H1 (cell line): ENCODE data around the gene KRT32. TPM values are rescaled to one million over a fixed set of nuclear protein-coding genes. Genes with fewer than 3 reads are reported as not detected.

Experiments
- CTCF ChIA-PET: fragments of 300-600 bp; sonication (Branson Sonifier 250); formaldehyde crosslinking; loops from one replicate; lab custom pipeline; 2021; ENCODE audit not compliant: partially characterized antibody; lab: Charles Lee
- POLR2A ChIA-PET: fragments of 300-600 bp; sonication (Branson Sonifier 250); formaldehyde crosslinking; loops from one replicate; lab custom pipeline; 2021; ENCODE audit warnings: inconsistent platforms; ENCODE audit not compliant: partially characterized antibody; lab: Charles Lee
- DNase-seq, 2 experiments: peaks; one replicate each; pipeline versions ENCODE4 v3.0.0 to v3.0.0-alpha.2; 2010 to 2022; ENCODE audit warnings: low spot score in 2 of 2, low read depth in 1 of 2, mixed read lengths in 1 of 2
- FAIRE-seq: peaks from 2 replicates; lab custom pipeline; 2011; peaks lifted over from hg19 to GRCh38; lab: Jason Lieb, UNC
- H2AFZ ChIP-seq: 2 replicates; pipeline ENCODE4 v1.8.1; 2012; ENCODE audit warnings: low read length, inconsistent platforms
- H2AK5ac ChIP-seq: 2 replicates; pipeline ENCODE4 v1.6.1; 2013; ENCODE audit warnings: low read depth, low read length
- H2BK120ac ChIP-seq: replicated peaks from 2 replicates; pipeline ENCODE3; 2013; ENCODE audit warnings: low read depth, low read length, inconsistent platforms
- H2BK12ac ChIP-seq: 2 replicates; pipeline ENCODE4 v1.6.1; 2013; ENCODE audit warnings: low read depth, low read length
- H2BK15ac ChIP-seq: 2 replicates; pipeline ENCODE4 v1.6.1; 2013; ENCODE audit warnings: low read length
- H2BK20ac ChIP-seq: 2 replicates; pipeline ENCODE4 v1.6.1; 2013; ENCODE audit warnings: low read length
- H2BK5ac ChIP-seq: 2 replicates; pipeline ENCODE4 v1.6.1; 2013; ENCODE audit warnings: low read depth, low read length
- H3K14ac ChIP-seq: 2 replicates; pipeline ENCODE4 v1.6.1; 2013; ENCODE audit warnings: inconsistent platforms; ENCODE audit not compliant: insufficient read length
- H3K18ac ChIP-seq: 2 replicates; pipeline ENCODE4 v1.6.1; 2013; ENCODE audit warnings: low read length; ENCODE audit errors: extremely low read depth
- H3K23ac ChIP-seq: 2 replicates; pipeline ENCODE4 v1.6.1; 2013; ENCODE audit warnings: inconsistent platforms; ENCODE audit not compliant: insufficient read length
- H3K23me2 ChIP-seq: 2 replicates; pipeline ENCODE4 v1.6.1; 2013; ENCODE audit warnings: low read depth, low read length
- H3K27ac ChIP-seq: 2 replicates; pipeline ENCODE4 v1.6.1; 2011; ENCODE audit warnings: low read depth, low read length, inconsistent platforms
- H3K27me3 ChIP-seq, 4 experiments: replicated peaks in 1 of 4; 1 replicate in 1 of 4; 2 replicates in 3 of 4; pipeline versions ENCODE4 v1.6.1 to v1.8.1; 2011 to 2013; ENCODE audit warnings: low read length in 3 of 4, mild to moderate bottlenecking in 3 of 4, inconsistent platforms in 2 of 4, mixed read lengths in 2 of 4, moderate library complexity in 1 of 4; ENCODE audit not compliant: control insufficient read depth in 3 of 4, insufficient read depth in 3 of 4; ENCODE audit errors: extremely low read depth in 1 of 4
- H3K36me3 ChIP-seq, 4 experiments: 2 replicates each; pipeline versions ENCODE4 v1.6.1 to v1.8.1; 2011 to 2013; ENCODE audit warnings: mild to moderate bottlenecking in 4 of 4, low read length in 3 of 4, moderate library complexity in 2 of 4, control low read depth in 1 of 4, inconsistent platforms in 1 of 4; ENCODE audit not compliant: insufficient read depth in 4 of 4, control insufficient read depth in 2 of 4
- H3K4ac ChIP-seq: replicated peaks from 2 replicates; pipeline ENCODE3; 2013; ENCODE audit warnings: low read length, low read depth, mixed read lengths, inconsistent platforms; ENCODE audit not compliant: insufficient read length
- H3K4me1 ChIP-seq, 4 experiments: replicated peaks in 1 of 4; 1 replicate in 1 of 4; 2 replicates in 3 of 4; pipeline versions ENCODE4 v1.6.1 to v1.8.1; 2011 to 2013; ENCODE audit warnings: low read length in 3 of 4, inconsistent platforms in 2 of 4, mixed read lengths in 1 of 4; ENCODE audit not compliant: insufficient read depth in 4 of 4, control insufficient read depth in 3 of 4
- H3K4me2 ChIP-seq, 2 experiments: 2 replicates each; pipeline versions ENCODE4 v1.6.1 to v1.8.1; 2011 to 2013; ENCODE audit warnings: low read depth in 2 of 2, low read length in 2 of 2, control low read depth in 1 of 2, inconsistent platforms in 1 of 2, mild to moderate bottlenecking in 1 of 2; ENCODE audit not compliant: insufficient read depth in 1 of 2
- H3K4me3 ChIP-seq, 4 experiments: fragments of 200-600, 300-600 bp in 1 of 4; sonication (generic), shearing (Covaris generic), sonication (Bioruptor Twin) in 1 of 4; 2 replicates each; pipeline versions ENCODE4 v1.5.1 to v1.8.1; 2011 to 2016; ENCODE audit warnings: low read length in 4 of 4, low read depth in 3 of 4, control low read depth in 2 of 4, inconsistent platforms in 2 of 4, mild to moderate bottlenecking in 2 of 4, mixed read lengths in 1 of 4, moderate library complexity in 1 of 4; ENCODE audit not compliant: insufficient read depth in 2 of 4; ENCODE audit errors: extremely low read depth in 1 of 4
- H3K56ac ChIP-seq: replicated peaks from 2 replicates; pipeline ENCODE3; 2013; ENCODE audit warnings: low read depth, mild to moderate bottlenecking, mixed read lengths, low read length, inconsistent platforms; ENCODE audit not compliant: insufficient read length
- H3K79me1 ChIP-seq: 2 replicates; pipeline ENCODE4 v1.6.1; 2013; ENCODE audit warnings: low read depth, low read length, control low read depth
- H3K79me2 ChIP-seq, 2 experiments: 2 replicates each; pipeline versions ENCODE4 v1.6.1 to v1.8.1; 2012 to 2013; ENCODE audit warnings: low read length in 2 of 2, mild to moderate bottlenecking in 2 of 2, inconsistent platforms in 1 of 2; ENCODE audit not compliant: insufficient read depth in 2 of 2, control insufficient read depth in 1 of 2
- H3K9ac ChIP-seq, 4 experiments: replicated peaks in 1 of 4; 1 replicate in 1 of 4; 2 replicates in 3 of 4; pipeline versions ENCODE4 v1.6.1 to v1.8.1; 2011 to 2013; ENCODE audit warnings: low read depth in 3 of 4, low read length in 3 of 4, control low read depth in 2 of 4, mild to moderate bottlenecking in 2 of 4, moderate library complexity in 2 of 4, inconsistent platforms in 1 of 4; ENCODE audit errors: extremely low read depth in 1 of 4
- H3K9me3 ChIP-seq, 2 experiments: 2 replicates each; pipeline versions ENCODE4 v1.6.1 to v1.8.1; 2012 to 2013; ENCODE audit warnings: mild to moderate bottlenecking in 2 of 2, moderate library complexity in 2 of 2, control low read depth in 1 of 2, inconsistent platforms in 1 of 2, low read depth in 1 of 2, low read length in 1 of 2, mixed read lengths in 1 of 2; ENCODE audit not compliant: insufficient read depth in 2 of 2
- H4K20me1 ChIP-seq, 2 experiments: replicated peaks in 1 of 2; 2 replicates each; pipeline versions ENCODE3 to v1.8.1; 2011 to 2013; ENCODE audit warnings: inconsistent platforms in 2 of 2, low read length in 2 of 2, mild to moderate bottlenecking in 1 of 2; ENCODE audit not compliant: insufficient read depth in 2 of 2, control insufficient read depth in 1 of 2
- H4K5ac ChIP-seq: 2 replicates; pipeline ENCODE4 v1.6.1; 2013; ENCODE audit warnings: low read length, low read depth, mixed read lengths, inconsistent platforms; ENCODE audit not compliant: insufficient read length
- H4K8ac ChIP-seq: 2 replicates; pipeline ENCODE4 v1.8.0; 2013; ENCODE audit warnings: mild to moderate bottlenecking, moderate library complexity, low read length, inconsistent platforms; ENCODE audit not compliant: insufficient read depth; ENCODE audit errors: extremely low read depth
- H4K91ac ChIP-seq: replicated peaks from 2 replicates; pipeline ENCODE3; 2013; ENCODE audit warnings: low read length, mixed read lengths, inconsistent platforms; ENCODE audit not compliant: insufficient read length
- BACH1 ChIP-seq: IDR thresholded peaks from 2 replicates; pipeline ENCODE4 v1.6.1; 2012; ENCODE audit warnings: low read length, improper control_type of control experiment
- CTCF ChIP-seq, 3 experiments: IDR thresholded peaks; 1 replicate in 2 of 3; 2 replicates in 1 of 3; pipeline versions ENCODE4 v1.5.1 to v1.6.1; 2011; ENCODE audit warnings: low read length in 3 of 3, mild to moderate bottlenecking in 3 of 3, inconsistent platforms in 2 of 3, low read depth in 1 of 3, moderate library complexity in 1 of 3; ENCODE audit not compliant: insufficient read depth in 1 of 3; ENCODE audit errors: control extremely low read depth in 1 of 3
- KDM5A ChIP-seq: fragments of 200-600 bp; IDR thresholded peaks from 2 replicates; pipeline ENCODE4 v1.7.1; 2012; ENCODE audit warnings: mild to moderate bottlenecking, low read length, inconsistent platforms, mixed read lengths
- NRF1 ChIP-seq: IDR thresholded peaks from 2 replicates; pipeline ENCODE4 v1.6.1; 2011; ENCODE audit warnings: mild to moderate bottlenecking, low read depth, low read length, improper control_type of control experiment
- RBBP5 ChIP-seq: IDR thresholded peaks from 2 replicates; pipeline ENCODE4 v1.7.1; 2012; ENCODE audit warnings: low read depth, mild to moderate bottlenecking, inconsistent platforms, low read length, moderate library complexity, borderline replicate concordance
- RNF2 ChIP-seq: fragments of 200-900, 300-1000 bp; sonication (generic); IDR thresholded peaks from 2 replicates; pipeline ENCODE4 v1.7.1; 2016; ENCODE audit warnings: borderline replicate concordance, low read depth, mild to moderate bottlenecking, antibody characterized with exemption, low read length; ENCODE audit not compliant: poor library complexity, severe bottlenecking; ENCODE audit errors: missing control alignments
- SP2 ChIP-seq: IDR thresholded peaks from 2 replicates; pipeline ENCODE4 v1.6.1; 2012; ENCODE audit warnings: mild to moderate bottlenecking, low read length, inconsistent platforms
- SRF ChIP-seq: IDR thresholded peaks from 2 replicates; pipeline ENCODE4 v1.6.1; 2011; ENCODE audit warnings: mild to moderate bottlenecking, low read depth, low read length, moderate library complexity
- SUZ12 ChIP-seq: fragments of 200-600 bp; sonication (generic); IDR thresholded peaks from 2 replicates; pipeline ENCODE4 v1.6.1; 2012; ENCODE audit warnings: mild to moderate bottlenecking, inconsistent platforms, low read length, moderate library complexity, mixed read lengths
- YY1 ChIP-seq: IDR thresholded peaks from 2 replicates; pipeline ENCODE4 v1.6.1; 2011; ENCODE audit warnings: low read depth, mild to moderate bottlenecking, low read length
- WGBS, 2 experiments: shearing (Covaris generic) in 1 of 2; methylation state at CpG; one replicate each; pipeline versions ENCODE4 v1.1.6 to v1.1.7; 2013 to 2015; ENCODE audit warnings: low lambda C conversion rate in 2 of 2, mixed read lengths in 2 of 2, inconsistent platforms in 1 of 2, low coverage in 1 of 2, missing lambda C conversion rate in 1 of 2; ENCODE audit not compliant: insufficient replicate concordance in 2 of 2, insufficient coverage in 1 of 2, insufficient read length in 1 of 2; ENCODE audit errors: extremely low coverage in 1 of 2, missing lambda C conversion rate in 1 of 2; 5-methylcytosine and 5-hydroxymethylcytosine counted together
- polyA plus RNA-seq, 7 experiments: library from polyadenylated mRNA; depleted of rRNA in 3 of 7; stranded (reverse) in 5 of 7; unstranded in 2 of 7; fragments of >200 nt in 5 of 7; fragments of 200-250 nt in 2 of 7; gene quantifications; 1 replicate in 5 of 7; 2 replicates in 1 of 7; 4 replicates in 1 of 7; pipeline versions ENCODE4 v1.2.1 to v1.2.3, GENCODE V29; 2011 to 2013; ENCODE audit warnings: missing spikeins in 2 of 7, mixed read lengths in 2 of 7
- total RNA-seq: library from RNA; stranded (reverse); fragmentation: NEBNext Ultra II Directional; extraction: Animal tissue kit (Norgen Biotek cat#: 25700); gene quantifications from 2 replicates; pipeline ENCODE4 v1.2.1, GENCODE V29; 2021

KRT32 gene
- total and polyA plus RNA-seq, 2 of the 8 experiments (the other 6 are each of a cell fraction or from before 2014, with no cell fraction given), result not detected

- H3K4me2 ChIP-seq, result no peak overlapping the region
- DNase-seq (no peak), FAIRE-seq (no peak)
- no peaks in the 10 kb centered on the region for H3K9me3 ChIP-seq
- no peak overlapping the region for H2BK15ac ChIP-seq
- H3K23ac ChIP-seq, result no peak overlapping the region
- no peaks in the 10 kb centered on the region for H4K20me1 ChIP-seq
- ChIA-PET POLR2A (interaction anchor here (0.8 kb wide), 1 partner anchor 34 kb away, joined by 3 read pairs; no protein-coding TSS in a partner anchor), CTCF (interaction anchor here (1.1 to 33.9 kb wide), 8 partner anchors 10 to 629 kb away, joined by 3 to 427 read pairs (median 4); partner anchors contain the start of gene KRT35)
- H3K14ac ChIP-seq, result no peak overlapping the region
- H3K4me3 ChIP-seq, result no peak overlapping the region
- no peak overlapping the region for H3K56ac ChIP-seq
- H4K5ac ChIP-seq, result no peak overlapping the region
- H2AK5ac ChIP-seq, result no peak overlapping the region
- no peak for TF ChIP-seq BACH1
- TF ChIP-seq YY1, result no peak
- TF ChIP-seq CTCF (IDR thresholded peaks at IDR 0.05; ENCODE audit: control extremely low read depth in 1 of 3, insufficient read depth in 1 of 3, low read depth in 1 of 3, low read length in 3 of 3), result no peak
- TF ChIP-seq SRF, result no peak
- TF ChIP-seq SUZ12, result no peak
- TF ChIP-seq RBBP5, result no peak
- no peak for TF ChIP-seq SP2
- TF ChIP-seq NRF1, result no peak
- no peak for TF ChIP-seq RNF2
- no peak for TF ChIP-seq KDM5A
- WGBS, 2 experiments, result 79% methylated on average over 4 of the region's 4 CpGs; no CpG with 5 or more reads in 1 of the 2 experiments
- H2AFZ ChIP-seq, result no peak overlapping the region
- no peak overlapping the region for H4K8ac ChIP-seq
- no peaks in the 10 kb centered on the region for H3K79me2 ChIP-seq
- no peaks in the 10 kb centered on the region for H3K36me3 ChIP-seq
- no peak overlapping the region for H2BK12ac ChIP-seq
- no peaks in the 10 kb centered on the region for H3K27me3 ChIP-seq
- no peaks in the 10 kb centered on the region for H3K23me2 ChIP-seq
- H3K18ac ChIP-seq, result no peak overlapping the region
- H3K9ac ChIP-seq, result no peak overlapping the region
- H2BK20ac ChIP-seq, result no peak overlapping the region
- no peaks in the 10 kb centered on the region for H3K79me1 ChIP-seq
- no peak overlapping the region for H2BK5ac ChIP-seq
- H3K4ac ChIP-seq, result no peak overlapping the region
- H2BK120ac ChIP-seq, result no peak overlapping the region
- peaks cover 0 to 3% (median 0%) of the 10 kb centered on the region in 4 experiments; a peak in 3 of 7 replicates for H3K4me1 ChIP-seq
- H4K91ac ChIP-seq, result no peak overlapping the region
- no peak overlapping the region for H3K27ac ChIP-seq
These were observed 25.6 kb upstream of the KRT32 start for GRCh38 chr17:41492771-41493170.
